B cell (primary cell): ENCODE results near the gene MZB1. TPM values are rescaled to one million over a fixed set of nuclear protein-coding genes. Genes with fewer than 3 reads are reported as not detected.

ENCODE experiments used
- ATAC-seq: fragments of 200-7000 bp; cut with Tn5 transposase; one replicate; pipeline ENCODE4 v1.10.0; 2021; ENCODE audit warnings: low read depth, mild to moderate bottlenecking, moderate number of reproducible peaks, moderate library complexity
- CTCF ChIA-PET: fragments of 350-600 bp; sonication (Branson Sonifier 250); formaldehyde crosslinking; loops from one replicate; lab custom pipeline; 2021; ENCODE audit warnings: antibody characterized with exemption, inconsistent platforms; lab: Charles Lee
- POLR2A ChIA-PET: fragments of 350-600 bp; sonication (Branson Sonifier 250); formaldehyde crosslinking; loops from one replicate; lab custom pipeline; 2021; ENCODE audit warnings: antibody characterized with exemption; lab: Charles Lee
- DNase-seq: peaks from one replicate; pipeline ENCODE4 v3.0.0; 2013
- H2AFZ ChIP-seq: 2 replicates; pipeline ENCODE4 v1.6.1; 2012; ENCODE audit warnings: mild to moderate bottlenecking, low read depth, low read length; ENCODE audit not compliant: insufficient read depth, poor library complexity, severe bottlenecking
- H3K27ac ChIP-seq, 2 donors: 1 replicate in 1 of 2; 2 replicates in 1 of 2; pipeline ENCODE4 v1.5.1; 2012 to 2013; ENCODE audit warnings: low read length in 2 of 2, mild to moderate bottlenecking in 2 of 2, moderate library complexity in 1 of 2
- H3K27me3 ChIP-seq, 4 experiments: fragments of 200-600 bp in 1 of 4; sonication (generic) in 1 of 4; replicated peaks in 1 of 4; 1 replicate in 2 of 4; 2 replicates in 2 of 4; pipeline versions ENCODE4 v1.6.1 to v1.7.0; 2013 to 2016; ENCODE audit warnings: low read length in 3 of 4, mild to moderate bottlenecking in 2 of 4, mixed read lengths in 1 of 4, moderate library complexity in 1 of 4; ENCODE audit not compliant: insufficient read depth in 4 of 4, control insufficient read depth in 3 of 4; ENCODE audit errors: control extremely low read depth in 1 of 4
- H3K36me3 ChIP-seq, 2 experiments: replicated peaks in 1 of 2; 1 replicate in 1 of 2; 2 replicates in 1 of 2; pipeline versions ENCODE4 v1.6.1 to v1.7.1; 2013; ENCODE audit warnings: low read length in 1 of 2; ENCODE audit not compliant: insufficient read depth in 2 of 2, control insufficient read depth in 1 of 2; ENCODE audit errors: control extremely low read depth in 1 of 2, extremely low read depth in 1 of 2
- H3K4me1 ChIP-seq, 2 donors: fragments of 200-600 bp in 1 of 2; sonication (generic) in 1 of 2; 1 replicate in 1 of 2; 2 replicates in 1 of 2; pipeline versions ENCODE4 v1.5.1 to v1.6.1; 2013 to 2017; ENCODE audit warnings: low read length in 2 of 2; ENCODE audit not compliant: control insufficient read depth in 2 of 2, insufficient read depth in 2 of 2
- H3K4me2 ChIP-seq: replicated peaks from 2 replicates; pipeline ENCODE3; 2012; ENCODE audit warnings: mild to moderate bottlenecking, low read depth, low read length; ENCODE audit not compliant: poor library complexity, severe bottlenecking
- H3K4me3 ChIP-seq, 5 experiments: fragments of 200-600 bp in 1 of 5; sonication (generic) in 1 of 5; 1 replicate in 3 of 5; 2 replicates in 2 of 5; pipeline versions ENCODE4 v1.5.1 to v1.7.0; 2011 to 2016; ENCODE audit warnings: low read length in 4 of 5, mild to moderate bottlenecking in 4 of 5, low read depth in 2 of 5, control low read depth in 1 of 5, moderate library complexity in 1 of 5; ENCODE audit not compliant: insufficient read depth in 1 of 5; ENCODE audit errors: control extremely low read depth in 1 of 5, extremely low read depth in 1 of 5
- H3K79me2 ChIP-seq: fragments of 200-600 bp; sonication (generic); one replicate; pipeline ENCODE4 v1.6.0; 2016; ENCODE audit warnings: low read length; ENCODE audit not compliant: control insufficient read depth, insufficient read depth
- H3K9ac ChIP-seq: fragments of 200-600 bp; sonication (generic); 2 replicates; pipeline ENCODE4 v1.6.1; 2017; ENCODE audit warnings: mild to moderate bottlenecking, low read length, moderate library complexity
- H3K9me3 ChIP-seq, 3 donors: one replicate each; pipeline versions ENCODE4 v1.6.1 to v1.7.1; 2013; ENCODE audit warnings: low read length in 2 of 3; ENCODE audit not compliant: control insufficient read depth in 2 of 3, insufficient read depth in 1 of 3; ENCODE audit errors: control extremely low read depth in 1 of 3
- H4K20me1 ChIP-seq: 2 replicates; pipeline ENCODE4 v1.6.0; 2012; ENCODE audit warnings: mild to moderate bottlenecking, low read length; ENCODE audit not compliant: insufficient read depth, control insufficient read depth, poor library complexity, severe bottlenecking
- H3K27ac Mint-ChIP-seq: one replicate; pipeline ENCODE4 v1.8.0; 2021; ENCODE audit warnings: mixed read lengths
- H3K27me3 Mint-ChIP-seq: one replicate; pipeline ENCODE4 v1.8.0; 2021; ENCODE audit warnings: mixed read lengths
- H3K4me1 Mint-ChIP-seq: one replicate; pipeline ENCODE4 v1.8.0; 2021; ENCODE audit warnings: mixed read lengths
- H3K4me3 Mint-ChIP-seq: one replicate; pipeline ENCODE4 v1.8.0; 2021; ENCODE audit warnings: mixed read lengths
- H3K9me3 Mint-ChIP-seq: one replicate; pipeline ENCODE4 v1.8.0; 2022; ENCODE audit warnings: mixed read lengths; ENCODE audit not compliant: insufficient read depth
- CTCF ChIP-seq: fragments of 200-600 bp; IDR thresholded peaks from one replicate; pipeline ENCODE4 v1.8.0; 2022; ENCODE audit warnings: antibody characterized with exemption, mild to moderate bottlenecking
- EZH2 ChIP-seq: IDR thresholded peaks from 2 replicates; pipeline ENCODE4 v1.6.1; 2012; ENCODE audit warnings: borderline replicate concordance, low read depth, mild to moderate bottlenecking, moderate library complexity, low read length; ENCODE audit not compliant: insufficient read depth, poor library complexity, severe bottlenecking
- WGBS: methylation state at CpG from one replicate; pipeline ENCODE4 v1.1.5; 2013; ENCODE audit warnings: missing lambda C conversion rate; ENCODE audit not compliant: insufficient coverage; 5-methylcytosine and 5-hydroxymethylcytosine counted together
- intact Hi-C: fragments of 100-400 bp; cut with micrococcal nuclease; formaldehyde crosslinking; loops from one replicate; pipeline ENCODE4 v1.10.0; 2022
- polyA plus RNA-seq: library from polyadenylated mRNA; depleted of rRNA; stranded (reverse); fragments of >200 nt; gene quantifications from 2 replicates; pipeline ENCODE4 v1.2.3, GENCODE V29; 2012
- total RNA-seq, 2 donors: library from RNA; stranded (reverse); fragments of 120-200 nt in 1 of 2; gene quantifications; 1 replicate in 1 of 2; 2 replicates in 1 of 2; pipeline versions ENCODE4 v1.2.3 to v1.2.4, GENCODE V29; 2013 to 2022

Gene MZB1
- total and polyA plus RNA-seq, 2 donors (not counting 1 experiment from before 2014, with no cell fraction given) = 72.2 to 306 TPM

GRCh38 chr5:139381837-139382761 lies 7.6 kb downstream of the MZB1 start:
- Mint-ChIP-seq H3K4me3 (no peak overlapping the region), H3K9me3 (no peaks in the 10 kb centered on the region), H3K4me1 (peaks cover 50% of the 10 kb centered on the region), H3K27ac (peak overlapping the region; percentile 37), H3K27me3 (no peaks in the 10 kb centered on the region)
- no peaks in the 10 kb centered on the region for H3K27me3 ChIP-seq
- TF ChIP-seq CTCF (no peak), EZH2 (no peak)
- WGBS = 77% methylated on average over 24 of the region's 28 CpGs
- peaks cover 0 to 2% of the 10 kb centered on the region in 2 experiments for H3K36me3 ChIP-seq
- H3K79me2 ChIP-seq = peaks cover 34% of the 10 kb centered on the region
- H3K4me1 ChIP-seq = peaks cover 30 to 48% of the 10 kb centered on the region in 2 donors
- ChIA-PET POLR2A (no interaction called here), CTCF (interaction anchor here (1.7 kb wide), 1 partner anchor 10 kb away, joined by 3 read pairs; no protein-coding TSS in a partner anchor)
- no peak overlapping the region for H3K27ac ChIP-seq
- H2AFZ ChIP-seq = no peak overlapping the region
- H3K9me3 ChIP-seq = no peaks in the 10 kb centered on the region
- no peaks in the 10 kb centered on the region for H4K20me1 ChIP-seq
- DNase-seq = peak; percentile 20
- H3K4me3 ChIP-seq = no peak overlapping the region
- no peak overlapping the region for H3K9ac ChIP-seq
- H3K4me2 ChIP-seq = peak overlapping the region; percentile 35
- no peak for ATAC-seq
- intact Hi-C loops = no loop called here
